ENCODE data around the gene MKRN2. TPM values are rescaled to one million over a fixed set of nuclear protein-coding genes. Genes with fewer than 3 reads are reported as not detected.

Gene MKRN2
- total RNA-seq (10 to 100 TPM; 21.9 to 23.9 TPM), total RNA-seq (68.7 to 69.0 reads per million in 2 donors)

GRCh38 chr3:12556690-12557472, at the start of gene MKRN2:
Gene MKRN2, plus strand, starts transcription at chr3:12557087. Its CDS starts 64 bp downstream, at chr3:12557151.
- Mint-ChIP-seq H3K36me3 (ENCODE audit: low read depth) (peaks cover 3% of the 10 kb centered on the region), H3K4me1 (peaks cover 42% of the 10 kb centered on the region), H3K27me3 (peaks cover 27% of the 10 kb centered on the region), H3K27ac (peak within 1 kb of the TSS; percentile 97), H3K4me3 (peak within 1 kb of the TSS; percentile 99)
- DNase-seq (peak; percentile 78 to 79 (median 79)), ATAC-seq (peak; percentile 97)
- H3K9me3 ChIP-seq (ENCODE audit: control insufficient read depth, low read length, poor library complexity, severe bottlenecking): no peaks in the 10 kb centered on the region

GRCh38 chr3:12507591-12508281, 49.2 kb upstream of the MKRN2 start:
- Mint-ChIP-seq H3K4me3 (no peak overlapping the region), H3K27me3 (no peaks in the 10 kb centered on the region), H3K36me3 (ENCODE audit: low read depth) (peaks cover 10% of the 10 kb centered on the region), H3K27ac (peak overlapping the region; percentile 16), H3K4me1 (peaks cover 8% of the 10 kb centered on the region)
- no peak for DNase-seq
- no peak for ATAC-seq
- H3K9me3 ChIP-seq (ENCODE audit: control insufficient read depth, low read length, poor library complexity, severe bottlenecking): no peaks in the 10 kb centered on the region

GRCh38 chr3:12508291-12508700, 48.6 kb upstream of the MKRN2 start:
- no peak overlapping the region for H3K4me3 Mint-ChIP-seq
- no peaks in the 10 kb centered on the region for H3K27me3 Mint-ChIP-seq
- peaks cover 7% of the 10 kb centered on the region for H3K36me3 Mint-ChIP-seq (ENCODE audit: low read depth)
- H3K9me3 ChIP-seq (ENCODE audit: control insufficient read depth, low read length, poor library complexity, severe bottlenecking): no peaks in the 10 kb centered on the region
- no peak for ATAC-seq
- H3K4me1 Mint-ChIP-seq: peaks cover 8% of the 10 kb centered on the region
- no peak for DNase-seq
- peak overlapping the region; percentile 16 for H3K27ac Mint-ChIP-seq

GRCh38 chr3:12509466-12509865, 47.4 kb upstream of the MKRN2 start:
- DNase-seq (no peak), ATAC-seq (no peak)
- peaks cover 9% of the 10 kb centered on the region for H3K36me3 Mint-ChIP-seq (ENCODE audit: low read depth)
- no peak overlapping the region for H3K4me3 Mint-ChIP-seq
- no peak overlapping the region for H3K27ac Mint-ChIP-seq
- H3K9me3 ChIP-seq (ENCODE audit: control insufficient read depth, low read length, poor library complexity, severe bottlenecking): no peaks in the 10 kb centered on the region
- peaks cover 12% of the 10 kb centered on the region for H3K4me1 Mint-ChIP-seq
- no peaks in the 10 kb centered on the region for H3K27me3 Mint-ChIP-seq

- no peaks in the 10 kb centered on the region for H3K9me3 ChIP-seq (ENCODE audit: control insufficient read depth, low read length, poor library complexity, severe bottlenecking)
- DNase-seq (no peak), ATAC-seq (no peak)
- Mint-ChIP-seq H3K4me1 (peaks cover 11% of the 10 kb centered on the region), H3K27me3 (no peaks in the 10 kb centered on the region), H3K36me3 (ENCODE audit: low read depth) (peaks cover 9% of the 10 kb centered on the region), H3K4me3 (no peak overlapping the region), H3K27ac (peak overlapping the region; percentile 14)
Observed at GRCh38 chr3:12512534-12513118, 44.3 kb upstream of the MKRN2 start.

- ATAC-seq (no peak), DNase-seq (no peak)
- peaks cover 5% of the 10 kb centered on the region for H3K36me3 Mint-ChIP-seq (ENCODE audit: low read depth)
- H3K4me3 Mint-ChIP-seq: no peak overlapping the region
- peaks cover 8% of the 10 kb centered on the region for H3K4me1 Mint-ChIP-seq
- H3K27ac Mint-ChIP-seq: peak overlapping the region; percentile 54
- no peaks in the 10 kb centered on the region for H3K27me3 Mint-ChIP-seq
- H3K9me3 ChIP-seq (ENCODE audit: control insufficient read depth, low read length, poor library complexity, severe bottlenecking): no peaks in the 10 kb centered on the region
Observed at GRCh38 chr3:12513694-12514446, 43.0 kb upstream of the MKRN2 start.

GRCh38 chr3:12515631-12516030, 41.3 kb upstream of the MKRN2 start:
- no peak for ATAC-seq
- Mint-ChIP-seq H3K36me3 (ENCODE audit: low read depth) (peaks cover 5% of the 10 kb centered on the region), H3K27me3 (no peaks in the 10 kb centered on the region), H3K4me3 (no peak overlapping the region), H3K27ac (no peak overlapping the region), H3K4me1 (peaks cover 8% of the 10 kb centered on the region)
- no peak for DNase-seq
- H3K9me3 ChIP-seq (ENCODE audit: control insufficient read depth, low read length, poor library complexity, severe bottlenecking): no peaks in the 10 kb centered on the region

- no peak overlapping the region for H3K4me3 Mint-ChIP-seq
- no peak for ATAC-seq
- H3K9me3 ChIP-seq (ENCODE audit: control insufficient read depth, low read length, poor library complexity, severe bottlenecking): no peaks in the 10 kb centered on the region
- no peak for DNase-seq
- no peak overlapping the region for H3K27ac Mint-ChIP-seq
- H3K27me3 Mint-ChIP-seq: no peaks in the 10 kb centered on the region
- peaks cover 8% of the 10 kb centered on the region for H3K4me1 Mint-ChIP-seq
- H3K36me3 Mint-ChIP-seq (ENCODE audit: low read depth): peaks cover 10% of the 10 kb centered on the region
Observed at GRCh38 chr3:12516873-12517272, 40.0 kb upstream of the MKRN2 start.

- H3K4me3 Mint-ChIP-seq: no peak overlapping the region
- no peak for ATAC-seq
- no peaks in the 10 kb centered on the region for H3K9me3 ChIP-seq (ENCODE audit: control insufficient read depth, low read length, poor library complexity, severe bottlenecking)
- no peak for DNase-seq
- peaks cover 7% of the 10 kb centered on the region for H3K4me1 Mint-ChIP-seq
- H3K36me3 Mint-ChIP-seq (ENCODE audit: low read depth): peaks cover 10% of the 10 kb centered on the region
- no peak overlapping the region for H3K27ac Mint-ChIP-seq
- no peaks in the 10 kb centered on the region for H3K27me3 Mint-ChIP-seq
Observed at GRCh38 chr3:12518261-12519028, 38.4 kb upstream of the MKRN2 start.

- peaks cover 4% of the 10 kb centered on the region for H3K36me3 Mint-ChIP-seq (ENCODE audit: low read depth)
- no peak overlapping the region for H3K27ac Mint-ChIP-seq
- ATAC-seq: no peak
Observed at GRCh38 chr3:12521010-12521409, 35.9 kb upstream of the MKRN2 start.

GRCh38 chr3:12522721-12523120, 34.2 kb upstream of the MKRN2 start:
- Mint-ChIP-seq H3K27ac (no peak overlapping the region), H3K36me3 (ENCODE audit: low read depth) (peaks cover 4% of the 10 kb centered on the region), H3K27me3 (no peaks in the 10 kb centered on the region), H3K4me3 (no peak overlapping the region), H3K4me1 (no peaks in the 10 kb centered on the region)
- no peaks in the 10 kb centered on the region for H3K9me3 ChIP-seq (ENCODE audit: control insufficient read depth, low read length, poor library complexity, severe bottlenecking)
- no peak for ATAC-seq
- no peak for DNase-seq

More at GRCh38 chr3:12521010-12521409, 35.9 kb upstream of the MKRN2 start:
- Mint-ChIP-seq H3K4me3 (no peak overlapping the region), H3K4me1 (no peaks in the 10 kb centered on the region), H3K27me3 (no peaks in the 10 kb centered on the region)
- no peak for DNase-seq
- no peaks in the 10 kb centered on the region for H3K9me3 ChIP-seq (ENCODE audit: control insufficient read depth, low read length, poor library complexity, severe bottlenecking)

- no peak for ATAC-seq
- peaks cover 11% of the 10 kb centered on the region for H3K36me3 Mint-ChIP-seq (ENCODE audit: low read depth)
- H3K4me1 Mint-ChIP-seq: peaks cover 3% of the 10 kb centered on the region
- H3K27ac Mint-ChIP-seq: no peak overlapping the region
- H3K4me3 Mint-ChIP-seq: no peak overlapping the region
- no peaks in the 10 kb centered on the region for H3K27me3 Mint-ChIP-seq
- DNase-seq: no peak
- no peaks in the 10 kb centered on the region for H3K9me3 ChIP-seq (ENCODE audit: control insufficient read depth, low read length, poor library complexity, severe bottlenecking)
Observed at GRCh38 chr3:12527757-12528143, 29.1 kb upstream of the MKRN2 start.
